ENCODE data around the gene EVI5L. TPM values are rescaled to one million over a fixed set of nuclear protein-coding genes. Genes with fewer than 3 reads are reported as not detected.

EVI5L gene
- total and polyA plus RNA-seq, 4 donors: 1.4 to 5.0 (median 4.4) TPM

DNA sequence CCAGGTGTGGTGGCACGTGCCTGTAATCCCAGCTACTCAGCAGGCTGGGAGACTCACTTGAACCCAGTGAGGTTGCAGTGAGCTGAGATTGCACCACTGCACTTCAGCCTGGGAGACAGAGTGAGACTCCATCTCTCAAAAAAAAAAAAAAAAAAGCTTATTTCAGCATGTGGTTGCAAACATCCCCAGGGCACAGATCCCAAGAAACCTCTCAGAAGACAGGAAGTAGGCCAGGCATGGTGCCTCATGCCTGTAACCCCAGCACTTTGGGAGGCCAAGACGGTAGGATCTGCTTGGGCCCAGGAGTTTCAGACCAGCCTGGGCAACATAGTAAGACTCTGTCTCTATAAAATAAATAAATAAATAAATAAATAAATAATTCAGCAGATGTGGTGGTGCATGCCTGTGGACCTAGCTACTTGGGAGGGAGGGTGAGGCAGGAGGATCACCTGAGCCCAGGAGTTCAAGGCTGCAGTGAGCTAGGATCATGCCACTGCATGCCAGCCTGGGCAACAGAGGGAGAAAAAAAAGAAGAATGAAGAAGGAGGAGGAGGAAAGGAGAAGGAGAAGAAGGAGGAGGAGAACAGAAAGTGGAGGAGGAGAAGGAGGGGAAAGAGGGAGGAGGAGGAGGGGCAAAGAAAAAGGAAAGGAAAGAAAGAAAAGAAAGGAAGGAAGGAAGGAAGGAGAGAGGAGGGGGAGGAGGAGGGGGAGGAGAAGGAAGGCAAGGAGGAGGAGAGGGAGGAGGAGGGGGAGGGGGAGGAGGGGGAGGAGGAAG, 54.0 kb downstream of the EVI5L start (continued):
- TF ChIP-seq REST (IDR thresholded peaks at IDR 0.05) (no peak), NR2F2 (IDR thresholded peaks at IDR 0.05) (no peak), GABPA (IDR thresholded peaks at IDR 0.05 in 1 of 2, conservative IDR thresholded peaks at IDR 0.05 in 1 of 2) (no peak), FOXA2 (IDR thresholded peaks at IDR 0.05) (no peak), TAF1 (conservative IDR thresholded peaks at IDR 0.05) (no peak), HNF4A (conservative IDR thresholded peaks at IDR 0.05) (no peak)
- TF ChIP-seq, protein P1, sequence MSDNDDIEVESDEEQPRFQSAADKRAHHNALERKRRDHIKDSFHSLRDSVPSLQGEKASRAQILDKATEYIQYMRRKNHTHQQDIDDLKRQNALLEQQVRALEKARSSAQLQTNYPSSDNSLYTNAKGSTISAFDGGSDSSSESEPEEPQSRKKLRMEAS (IDR thresholded peaks at IDR 0.05): no peak

GRCh38 chr19:7885818-7886217, 55.8 kb downstream of the EVI5L start:
- H3K4me3 ChIP-seq (ENCODE audit: low read depth in 1 of 3, low read length in 3 of 3): no peak overlapping the region
- no peaks in the 10 kb centered on the region for H3K27me3 ChIP-seq (ENCODE audit: control insufficient read depth in 4 of 4, insufficient read depth in 4 of 4, low read length in 3 of 4)
- no peak for DNase-seq (ENCODE audit: low spot score)
- no peak overlapping the region for H3K27ac ChIP-seq (ENCODE audit: low read depth in 1 of 2, low read length in 2 of 2)
- no peak overlapping the region for H3K9ac ChIP-seq (ENCODE audit: low read depth in 1 of 2, low read length in 2 of 2)
- no peaks in the 10 kb centered on the region for H3K9me3 ChIP-seq (ENCODE audit: control insufficient read depth in 4 of 4, low read length in 3 of 4)
- no peaks in the 10 kb centered on the region for H3K36me3 ChIP-seq (ENCODE audit: control insufficient read depth in 4 of 4, insufficient read depth in 3 of 4, low read depth in 1 of 4, low read length in 3 of 4)
- WGBS: 92% methylated on average over 8 of the region's 8 CpGs
- no peak for TF ChIP-seq JUND (IDR thresholded peaks at IDR 0.05)
- TF ChIP-seq GABPA (IDR thresholded peaks at IDR 0.05 in 1 of 2, conservative IDR thresholded peaks at IDR 0.05 in 1 of 2): no peak
- TF ChIP-seq, protein P1 (IDR thresholded peaks at IDR 0.05): no peak
- TF ChIP-seq, protein P2, sequence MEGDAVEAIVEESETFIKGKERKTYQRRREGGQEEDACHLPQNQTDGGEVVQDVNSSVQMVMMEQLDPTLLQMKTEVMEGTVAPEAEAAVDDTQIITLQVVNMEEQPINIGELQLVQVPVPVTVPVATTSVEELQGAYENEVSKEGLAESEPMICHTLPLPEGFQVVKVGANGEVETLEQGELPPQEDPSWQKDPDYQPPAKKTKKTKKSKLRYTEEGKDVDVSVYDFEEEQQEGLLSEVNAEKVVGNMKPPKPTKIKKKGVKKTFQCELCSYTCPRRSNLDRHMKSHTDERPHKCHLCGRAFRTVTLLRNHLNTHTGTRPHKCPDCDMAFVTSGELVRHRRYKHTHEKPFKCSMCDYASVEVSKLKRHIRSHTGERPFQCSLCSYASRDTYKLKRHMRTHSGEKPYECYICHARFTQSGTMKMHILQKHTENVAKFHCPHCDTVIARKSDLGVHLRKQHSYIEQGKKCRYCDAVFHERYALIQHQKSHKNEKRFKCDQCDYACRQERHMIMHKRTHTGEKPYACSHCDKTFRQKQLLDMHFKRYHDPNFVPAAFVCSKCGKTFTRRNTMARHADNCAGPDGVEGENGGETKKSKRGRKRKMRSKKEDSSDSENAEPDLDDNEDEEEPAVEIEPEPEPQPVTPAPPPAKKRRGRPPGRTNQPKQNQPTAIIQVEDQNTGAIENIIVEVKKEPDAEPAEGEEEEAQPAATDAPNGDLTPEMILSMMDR (IDR thresholded peaks at IDR 0.05; ENCODE audit: low read depth, low read length, missing input control): no peak
- TF ChIP-seq HNF4A (conservative IDR thresholded peaks at IDR 0.05): no peak
- no peak for TF ChIP-seq FOXA1 (IDR thresholded peaks at IDR 0.05)
- TF ChIP-seq YY1 (IDR thresholded peaks at IDR 0.05): no peak
- TF ChIP-seq EGR1 (IDR thresholded peaks at IDR 0.05; ENCODE audit: low read depth in 2 of 2): no peak
- TF ChIP-seq, protein P3, sequence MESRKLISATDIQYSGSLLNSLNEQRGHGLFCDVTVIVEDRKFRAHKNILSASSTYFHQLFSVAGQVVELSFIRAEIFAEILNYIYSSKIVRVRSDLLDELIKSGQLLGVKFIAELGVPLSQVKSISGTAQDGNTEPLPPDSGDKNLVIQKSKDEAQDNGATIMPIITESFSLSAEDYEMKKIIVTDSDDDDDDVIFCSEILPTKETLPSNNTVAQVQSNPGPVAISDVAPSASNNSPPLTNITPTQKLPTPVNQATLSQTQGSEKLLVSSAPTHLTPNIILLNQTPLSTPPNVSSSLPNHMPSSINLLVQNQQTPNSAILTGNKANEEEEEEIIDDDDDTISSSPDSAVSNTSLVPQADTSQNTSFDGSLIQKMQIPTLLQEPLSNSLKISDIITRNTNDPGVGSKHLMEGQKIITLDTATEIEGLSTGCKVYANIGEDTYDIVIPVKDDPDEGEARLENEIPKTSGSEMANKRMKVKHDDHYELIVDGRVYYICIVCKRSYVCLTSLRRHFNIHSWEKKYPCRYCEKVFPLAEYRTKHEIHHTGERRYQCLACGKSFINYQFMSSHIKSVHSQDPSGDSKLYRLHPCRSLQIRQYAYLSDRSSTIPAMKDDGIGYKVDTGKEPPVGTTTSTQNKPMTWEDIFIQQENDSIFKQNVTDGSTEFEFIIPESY (IDR thresholded peaks at IDR 0.05): no peak
- TF ChIP-seq TAF1 (conservative IDR thresholded peaks at IDR 0.05): no peak
- H3K4me1 ChIP-seq (ENCODE audit: control insufficient read depth in 4 of 4, insufficient read depth in 4 of 4, low read length in 3 of 4): peaks cover 0 to 13% (median 6%) of the 10 kb centered on the region in 4 donors
